Activated CD4-positive, alpha-beta T cell treated with anti-CD3 and anti-CD28 coated beads, Interleukin-10, Interleukin-2, amounts not matched to agents 100 ng/mL and 50 ng/mL, durations not matched to agents 16 hours and 8 hours (primary cell): ENCODE measurements around the gene HSD17B2.

ENCODE experiments used
- DNase-seq: peaks from one replicate; pipeline ENCODE4 v3.0.0-alpha.2; 2020

The HSD17B2 gene

GRCh38 chr16:82020051-82020450, 15.0 kb upstream of the HSD17B2 start:
- DNase-seq, result no peak

- no peak for DNase-seq
These were observed 11.8 kb upstream of the HSD17B2 start for GRCh38 chr16:82023206-82023605.

- DNase-seq, result no peak
These were observed 10.7 kb upstream of the HSD17B2 start for GRCh38 chr16:82024316-82024715.

- DNase-seq, result no peak
These were observed 10.2 kb upstream of the HSD17B2 start for GRCh38 chr16:82024883-82025282.

GRCh38 chr16:82027629-82028064, 7.4 kb upstream of the HSD17B2 start:
- no peak for DNase-seq

GRCh38 chr16:82031116-82032084, 3.7 kb upstream of the HSD17B2 start:
- no peak for DNase-seq

GRCh38 chr16:82033006-82033405, 2.0 kb upstream of the HSD17B2 start:
- no peak for DNase-seq

GRCh38 chr16:82033683-82034300, 1.3 kb upstream of the HSD17B2 start:
- DNase-seq, result no peak

- no peak for DNase-seq
These were observed 2.2 kb downstream of the HSD17B2 start for GRCh38 chr16:82037251-82037650.

GRCh38 chr16:82037666-82038065, 2.6 kb downstream of the HSD17B2 start:
- no peak for DNase-seq

- DNase-seq, result no peak
These were observed 5.2 kb downstream of the HSD17B2 start for GRCh38 chr16:82040296-82040695.

- no peak for DNase-seq
These were observed 6.5 kb downstream of the HSD17B2 start for GRCh38 chr16:82041542-82041941.

GRCh38 chr16:82042144-82042543, 7.1 kb downstream of the HSD17B2 start:
- DNase-seq, result no peak

- DNase-seq, result no peak
These were observed 7.8 kb downstream of the HSD17B2 start for GRCh38 chr16:82042846-82043245.

GRCh38 chr16:82043680-82044584, 8.9 kb downstream of the HSD17B2 start:
- DNase-seq, result no peak

- no peak for DNase-seq
These were observed 9.5 kb downstream of the HSD17B2 start for GRCh38 chr16:82044585-82044911.

- DNase-seq, result no peak
These were observed 10.4 kb downstream of the HSD17B2 start for GRCh38 chr16:82045465-82045864.

GRCh38 chr16:82046541-82046940, 11.5 kb downstream of the HSD17B2 start:
- no peak for DNase-seq

GRCh38 chr16:82046941-82047340, 11.9 kb downstream of the HSD17B2 start:
- no peak for DNase-seq

GRCh38 chr16:82047374-82047773, 12.3 kb downstream of the HSD17B2 start:
- DNase-seq, result no peak

GRCh38 chr16:82047787-82048186, 12.7 kb downstream of the HSD17B2 start:
- no peak for DNase-seq

- no peak for DNase-seq
These were observed 14.4 kb downstream of the HSD17B2 start for GRCh38 chr16:82049484-82049883.

- DNase-seq, result no peak
These were observed 15.5 kb downstream of the HSD17B2 start for GRCh38 chr16:82050506-82050905.
